ENCODE data around the gene CHRNB1.

Gene CHRNB1

GRCh38 chr17:7486181-7486580, 41.3 kb downstream of the CHRNB1 start:
- no peak for DNase-seq

DNA sequence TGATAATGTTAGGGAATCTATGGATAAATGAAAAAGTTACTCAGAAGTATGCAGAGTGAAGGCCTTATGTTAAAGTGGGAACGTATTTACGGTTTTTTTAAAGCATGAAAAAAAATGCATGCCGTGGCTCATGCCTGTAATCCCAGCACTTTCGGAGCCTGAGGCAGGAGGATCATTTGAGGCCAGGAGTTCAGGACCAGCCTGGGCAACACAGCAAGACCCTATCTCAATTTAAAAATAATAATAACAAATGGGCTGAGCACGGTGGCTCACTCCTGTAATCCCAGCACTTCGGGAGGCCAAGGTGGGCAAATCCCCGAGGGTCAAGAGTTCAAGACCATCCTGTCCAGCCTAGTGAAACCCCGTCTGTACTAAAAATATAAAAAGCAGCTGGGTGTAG, 45.3 kb downstream of the CHRNB1 start:
- no peak for DNase-seq

GRCh38 chr17:7491583-7491982, 46.7 kb downstream of the CHRNB1 start:
- DNase-seq = no peak

DNA sequence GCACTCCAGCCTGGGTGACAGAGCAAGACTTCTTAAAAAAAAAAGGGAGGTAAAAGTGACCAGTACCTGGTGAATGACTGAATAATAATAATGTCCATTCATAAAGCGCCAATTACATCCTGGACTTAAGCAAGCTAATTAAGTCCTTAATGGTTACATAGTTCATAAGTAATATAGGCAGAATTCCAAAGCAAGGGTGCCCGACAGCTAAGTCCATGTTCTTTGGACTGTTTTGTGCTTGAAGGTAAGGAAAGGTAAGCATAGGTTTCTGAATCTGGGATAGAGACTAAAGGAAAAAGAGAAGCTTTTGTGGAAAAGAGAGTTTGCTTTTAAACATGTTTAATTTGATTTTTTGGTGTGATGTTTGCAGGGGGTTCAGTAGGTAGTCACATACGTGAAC, 49.1 kb downstream of the CHRNB1 start:
- DNase-seq = no peak

- no peak for DNase-seq
These were observed 51.1 kb downstream of the CHRNB1 start for GRCh38 chr17:7495906-7496434.

DNA sequence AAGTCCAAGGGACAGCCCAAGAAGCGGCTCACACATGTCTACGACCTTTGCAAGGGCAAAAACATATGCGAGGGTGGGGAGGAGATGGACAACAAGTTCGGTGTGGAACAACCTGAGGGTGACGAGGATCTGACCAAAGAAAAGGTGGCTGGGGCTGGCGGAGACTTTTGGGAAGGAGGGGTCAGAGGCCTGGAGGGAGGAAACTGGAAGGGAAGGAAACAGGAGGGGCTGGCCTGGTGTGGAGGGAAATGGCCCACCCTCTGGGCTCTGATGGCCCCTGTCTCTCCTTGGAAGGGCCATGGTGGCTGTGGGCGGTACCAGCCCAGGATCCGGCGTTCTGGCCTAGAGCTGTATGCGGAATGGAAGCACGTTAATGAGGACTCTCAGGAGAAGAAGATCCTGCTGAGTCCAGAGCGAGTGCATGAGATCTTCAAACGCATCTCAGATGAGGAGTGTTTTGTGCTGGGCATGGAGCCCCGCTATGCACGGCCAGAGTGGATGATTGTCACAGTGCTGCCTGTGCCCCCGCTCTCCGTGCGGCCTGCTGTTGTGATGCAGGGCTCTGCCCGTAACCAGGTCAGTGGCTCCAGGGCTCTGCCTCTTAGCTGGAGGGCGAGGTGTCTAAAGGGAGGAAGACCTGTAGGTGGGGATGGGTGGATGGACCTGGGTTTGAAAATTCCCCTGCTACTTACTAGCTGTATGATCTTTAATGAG, 51.8 kb downstream of the CHRNB1 start:
- DNase-seq = no peak

GRCh38 chr17:7497228-7497627, 52.4 kb downstream of the CHRNB1 start:
- no peak for DNase-seq

GRCh38 chr17:7497636-7498035, 52.8 kb downstream of the CHRNB1 start:
- DNase-seq = no peak

- no peak for DNase-seq
These were observed 54.3 kb downstream of the CHRNB1 start for GRCh38 chr17:7499161-7499560.

DNA sequence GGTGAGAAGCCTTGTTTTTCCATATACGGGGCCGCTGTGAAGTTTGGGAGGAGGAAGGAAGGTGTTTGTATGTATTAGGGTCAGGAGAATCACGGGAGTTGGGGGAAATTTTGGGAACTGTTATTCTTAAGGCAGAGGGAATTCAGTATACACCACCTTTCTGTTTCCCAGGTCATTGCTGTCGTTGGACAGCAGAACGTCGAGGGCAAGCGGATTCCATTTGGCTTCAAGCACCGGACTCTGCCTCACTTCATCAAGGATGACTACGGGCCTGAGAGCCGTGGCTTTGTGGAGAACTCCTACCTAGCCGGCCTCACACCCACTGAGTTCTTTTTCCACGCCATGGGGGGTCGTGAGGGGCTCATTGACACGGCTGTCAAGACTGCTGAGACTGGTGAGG, 56.9 kb downstream of the CHRNB1 start:
- no peak for DNase-seq

- DNase-seq = no peak
These were observed 57.4 kb downstream of the CHRNB1 start for GRCh38 chr17:7502171-7502847.

DNA sequence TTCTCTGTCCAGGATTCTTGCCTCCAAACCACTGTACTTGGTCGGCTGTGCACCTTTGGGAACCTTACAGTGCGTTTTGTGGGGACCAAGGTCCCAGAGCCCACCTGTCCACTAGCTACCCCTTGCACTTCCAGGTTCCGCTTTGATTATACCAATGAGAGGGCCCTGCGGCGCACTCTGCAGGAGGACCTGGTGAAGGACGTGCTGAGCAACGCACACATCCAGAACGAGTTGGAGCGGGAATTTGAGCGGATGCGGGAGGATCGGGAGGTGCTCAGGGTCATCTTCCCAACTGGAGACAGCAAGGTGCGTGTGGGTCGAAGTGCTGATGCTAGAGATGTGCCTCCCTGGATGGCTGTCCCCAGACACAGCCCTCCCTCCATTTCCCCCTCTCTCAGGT, 58.1 kb downstream of the CHRNB1 start:
- peak; percentile 61 for DNase-seq

GRCh38 chr17:7503521-7503920, 58.7 kb downstream of the CHRNB1 start:
- DNase-seq = peak; percentile 56

Measured in activated effector memory CD4-positive, alpha-beta T cell treated with anti-CD3 and anti-CD28 coated beads, Interleukin-2, amount 50 U/mL, for 16 hours (primary cell).